H1 (cell line): ENCODE data around the gene ARHGEF26. TPM values are rescaled to one million over a fixed set of nuclear protein-coding genes. Genes with fewer than 3 reads are reported as not detected.

Experiments used
- CTCF ChIA-PET: fragments of 300-600 bp; sonication (Branson Sonifier 250); formaldehyde crosslinking; loops from one replicate; lab custom pipeline; 2021; ENCODE audit not compliant: partially characterized antibody; lab: Charles Lee
- POLR2A ChIA-PET: fragments of 300-600 bp; sonication (Branson Sonifier 250); formaldehyde crosslinking; loops from one replicate; lab custom pipeline; 2021; ENCODE audit warnings: inconsistent platforms; ENCODE audit not compliant: partially characterized antibody; lab: Charles Lee
- DNase-seq, 2 experiments: peaks; one replicate each; pipeline versions ENCODE4 v3.0.0 to v3.0.0-alpha.2; 2010 to 2022; ENCODE audit warnings: low spot score in 2 of 2, low read depth in 1 of 2, mixed read lengths in 1 of 2
- FAIRE-seq: peaks from 2 replicates; lab custom pipeline; 2011; peaks lifted over from hg19 to GRCh38; lab: Jason Lieb, UNC
- H2AFZ ChIP-seq: 2 replicates; pipeline ENCODE4 v1.8.1; 2012; ENCODE audit warnings: low read length, inconsistent platforms
- H2AK5ac ChIP-seq: 2 replicates; pipeline ENCODE4 v1.6.1; 2013; ENCODE audit warnings: low read depth, low read length
- H2BK120ac ChIP-seq: replicated peaks from 2 replicates; pipeline ENCODE3; 2013; ENCODE audit warnings: low read depth, low read length, inconsistent platforms
- H2BK12ac ChIP-seq: 2 replicates; pipeline ENCODE4 v1.6.1; 2013; ENCODE audit warnings: low read depth, low read length
- H2BK15ac ChIP-seq: 2 replicates; pipeline ENCODE4 v1.6.1; 2013; ENCODE audit warnings: low read length
- H2BK20ac ChIP-seq: 2 replicates; pipeline ENCODE4 v1.6.1; 2013; ENCODE audit warnings: low read length
- H2BK5ac ChIP-seq: 2 replicates; pipeline ENCODE4 v1.6.1; 2013; ENCODE audit warnings: low read depth, low read length
- H3K14ac ChIP-seq: 2 replicates; pipeline ENCODE4 v1.6.1; 2013; ENCODE audit warnings: inconsistent platforms; ENCODE audit not compliant: insufficient read length
- H3K18ac ChIP-seq: 2 replicates; pipeline ENCODE4 v1.6.1; 2013; ENCODE audit warnings: low read length; ENCODE audit errors: extremely low read depth
- H3K23ac ChIP-seq: 2 replicates; pipeline ENCODE4 v1.6.1; 2013; ENCODE audit warnings: inconsistent platforms; ENCODE audit not compliant: insufficient read length
- H3K23me2 ChIP-seq: 2 replicates; pipeline ENCODE4 v1.6.1; 2013; ENCODE audit warnings: low read depth, low read length
- H3K27ac ChIP-seq: 2 replicates; pipeline ENCODE4 v1.6.1; 2011; ENCODE audit warnings: low read depth, low read length, inconsistent platforms
- H3K27me3 ChIP-seq, 4 experiments: replicated peaks in 1 of 4; 1 replicate in 1 of 4; 2 replicates in 3 of 4; pipeline versions ENCODE4 v1.6.1 to v1.8.1; 2011 to 2013; ENCODE audit warnings: low read length in 3 of 4, mild to moderate bottlenecking in 3 of 4, inconsistent platforms in 2 of 4, mixed read lengths in 2 of 4, moderate library complexity in 1 of 4; ENCODE audit not compliant: control insufficient read depth in 3 of 4, insufficient read depth in 3 of 4; ENCODE audit errors: extremely low read depth in 1 of 4
- H3K36me3 ChIP-seq, 4 experiments: 2 replicates each; pipeline versions ENCODE4 v1.6.1 to v1.8.1; 2011 to 2013; ENCODE audit warnings: mild to moderate bottlenecking in 4 of 4, low read length in 3 of 4, moderate library complexity in 2 of 4, control low read depth in 1 of 4, inconsistent platforms in 1 of 4; ENCODE audit not compliant: insufficient read depth in 4 of 4, control insufficient read depth in 2 of 4
- H3K4ac ChIP-seq: replicated peaks from 2 replicates; pipeline ENCODE3; 2013; ENCODE audit warnings: low read length, low read depth, mixed read lengths, inconsistent platforms; ENCODE audit not compliant: insufficient read length
- H3K4me1 ChIP-seq, 4 experiments: replicated peaks in 1 of 4; 1 replicate in 1 of 4; 2 replicates in 3 of 4; pipeline versions ENCODE4 v1.6.1 to v1.8.1; 2011 to 2013; ENCODE audit warnings: low read length in 3 of 4, inconsistent platforms in 2 of 4, mixed read lengths in 1 of 4; ENCODE audit not compliant: insufficient read depth in 4 of 4, control insufficient read depth in 3 of 4
- H3K4me2 ChIP-seq, 2 experiments: 2 replicates each; pipeline versions ENCODE4 v1.6.1 to v1.8.1; 2011 to 2013; ENCODE audit warnings: low read depth in 2 of 2, low read length in 2 of 2, control low read depth in 1 of 2, inconsistent platforms in 1 of 2, mild to moderate bottlenecking in 1 of 2; ENCODE audit not compliant: insufficient read depth in 1 of 2
- H3K4me3 ChIP-seq, 4 experiments: fragments of 200-600, 300-600 bp in 1 of 4; sonication (generic), shearing (Covaris generic), sonication (Bioruptor Twin) in 1 of 4; 2 replicates each; pipeline versions ENCODE4 v1.5.1 to v1.8.1; 2011 to 2016; ENCODE audit warnings: low read length in 4 of 4, low read depth in 3 of 4, control low read depth in 2 of 4, inconsistent platforms in 2 of 4, mild to moderate bottlenecking in 2 of 4, mixed read lengths in 1 of 4, moderate library complexity in 1 of 4; ENCODE audit not compliant: insufficient read depth in 2 of 4; ENCODE audit errors: extremely low read depth in 1 of 4
- H3K56ac ChIP-seq: replicated peaks from 2 replicates; pipeline ENCODE3; 2013; ENCODE audit warnings: low read depth, mild to moderate bottlenecking, mixed read lengths, low read length, inconsistent platforms; ENCODE audit not compliant: insufficient read length
- H3K79me1 ChIP-seq: 2 replicates; pipeline ENCODE4 v1.6.1; 2013; ENCODE audit warnings: low read depth, low read length, control low read depth
- H3K79me2 ChIP-seq, 2 experiments: 2 replicates each; pipeline versions ENCODE4 v1.6.1 to v1.8.1; 2012 to 2013; ENCODE audit warnings: low read length in 2 of 2, mild to moderate bottlenecking in 2 of 2, inconsistent platforms in 1 of 2; ENCODE audit not compliant: insufficient read depth in 2 of 2, control insufficient read depth in 1 of 2
- H3K9ac ChIP-seq, 4 experiments: replicated peaks in 1 of 4; 1 replicate in 1 of 4; 2 replicates in 3 of 4; pipeline versions ENCODE4 v1.6.1 to v1.8.1; 2011 to 2013; ENCODE audit warnings: low read depth in 3 of 4, low read length in 3 of 4, control low read depth in 2 of 4, mild to moderate bottlenecking in 2 of 4, moderate library complexity in 2 of 4, inconsistent platforms in 1 of 4; ENCODE audit errors: extremely low read depth in 1 of 4
- H3K9me3 ChIP-seq, 2 experiments: 2 replicates each; pipeline versions ENCODE4 v1.6.1 to v1.8.1; 2012 to 2013; ENCODE audit warnings: mild to moderate bottlenecking in 2 of 2, moderate library complexity in 2 of 2, control low read depth in 1 of 2, inconsistent platforms in 1 of 2, low read depth in 1 of 2, low read length in 1 of 2, mixed read lengths in 1 of 2; ENCODE audit not compliant: insufficient read depth in 2 of 2
- H4K20me1 ChIP-seq, 2 experiments: replicated peaks in 1 of 2; 2 replicates each; pipeline versions ENCODE3 to v1.8.1; 2011 to 2013; ENCODE audit warnings: inconsistent platforms in 2 of 2, low read length in 2 of 2, mild to moderate bottlenecking in 1 of 2; ENCODE audit not compliant: insufficient read depth in 2 of 2, control insufficient read depth in 1 of 2
- H4K5ac ChIP-seq: 2 replicates; pipeline ENCODE4 v1.6.1; 2013; ENCODE audit warnings: low read length, low read depth, mixed read lengths, inconsistent platforms; ENCODE audit not compliant: insufficient read length
- H4K8ac ChIP-seq: 2 replicates; pipeline ENCODE4 v1.8.0; 2013; ENCODE audit warnings: mild to moderate bottlenecking, moderate library complexity, low read length, inconsistent platforms; ENCODE audit not compliant: insufficient read depth; ENCODE audit errors: extremely low read depth
- H4K91ac ChIP-seq: replicated peaks from 2 replicates; pipeline ENCODE3; 2013; ENCODE audit warnings: low read length, mixed read lengths, inconsistent platforms; ENCODE audit not compliant: insufficient read length
- CBX5 ChIP-seq: fragments of 300-800, 300-1000 bp; sonication (generic); IDR thresholded peaks from 2 replicates; pipeline ENCODE4 v1.7.1; 2016; ENCODE audit warnings: antibody characterized with exemption, low read length, low read depth
- HDAC6 ChIP-seq: IDR thresholded peaks from one replicate; pipeline ENCODE4 v1.7.1; 2012; ENCODE audit warnings: low read depth, mild to moderate bottlenecking, inconsistent platforms, low read length, moderate library complexity
- KDM4A ChIP-seq: IDR thresholded peaks from one replicate; pipeline ENCODE4 v1.7.1; 2012; ENCODE audit warnings: low read depth, mild to moderate bottlenecking, moderate library complexity, low read length, inconsistent platforms; ENCODE audit not compliant: severe bottlenecking
- RXRA ChIP-seq: IDR thresholded peaks from 2 replicates; pipeline ENCODE4 v1.6.1; 2011; ENCODE audit warnings: low read depth, mild to moderate bottlenecking, low read length, moderate library complexity; ENCODE audit not compliant: insufficient read depth
- SIRT6 ChIP-seq: IDR thresholded peaks from one replicate; pipeline ENCODE4 v1.7.1; 2012; ENCODE audit warnings: low read length, inconsistent platforms
- ZNF274 ChIP-seq: IDR thresholded peaks from 2 replicates; pipeline ENCODE4 v1.7.0; 2012; ENCODE audit warnings: low read length, borderline replicate concordance; ENCODE audit errors: extremely low read depth
- WGBS, 2 experiments: shearing (Covaris generic) in 1 of 2; methylation state at CpG; one replicate each; pipeline versions ENCODE4 v1.1.6 to v1.1.7; 2013 to 2015; ENCODE audit warnings: low lambda C conversion rate in 2 of 2, mixed read lengths in 2 of 2, inconsistent platforms in 1 of 2, low coverage in 1 of 2, missing lambda C conversion rate in 1 of 2; ENCODE audit not compliant: insufficient replicate concordance in 2 of 2, insufficient coverage in 1 of 2, insufficient read length in 1 of 2; ENCODE audit errors: extremely low coverage in 1 of 2, missing lambda C conversion rate in 1 of 2; 5-methylcytosine and 5-hydroxymethylcytosine counted together
- polyA plus RNA-seq, 7 experiments: library from polyadenylated mRNA; depleted of rRNA in 3 of 7; stranded (reverse) in 5 of 7; unstranded in 2 of 7; fragments of >200 nt in 5 of 7; fragments of 200-250 nt in 2 of 7; gene quantifications; 1 replicate in 5 of 7; 2 replicates in 1 of 7; 4 replicates in 1 of 7; pipeline versions ENCODE4 v1.2.1 to v1.2.3, GENCODE V29; 2011 to 2013; ENCODE audit warnings: missing spikeins in 2 of 7, mixed read lengths in 2 of 7
- total RNA-seq: library from RNA; stranded (reverse); fragmentation: NEBNext Ultra II Directional; extraction: Animal tissue kit (Norgen Biotek cat#: 25700); gene quantifications from 2 replicates; pipeline ENCODE4 v1.2.1, GENCODE V29; 2021

ARHGEF26 gene
- total and polyA plus RNA-seq, 2 of the 8 experiments (the other 6 are each of a cell fraction or from before 2014, with no cell fraction given), result 3.1 to 15.6 TPM

GRCh38 chr3:154178172-154178571 is 57.0 kb downstream of the ARHGEF26 start:
- no peak overlapping the region for H3K14ac ChIP-seq
- no peak overlapping the region for H2BK12ac ChIP-seq
- H4K5ac ChIP-seq, result no peak overlapping the region
- peaks cover 5 to 9% (median 6%) of the 10 kb centered on the region in 4 experiments; a peak in 5 of 7 replicates for H3K4me1 ChIP-seq
- H2BK20ac ChIP-seq, result no peak overlapping the region
- no peak overlapping the region for H3K18ac ChIP-seq
- no peak overlapping the region for H3K4me2 ChIP-seq
- no peaks in the 10 kb centered on the region for H3K9me3 ChIP-seq
- WGBS, 2 experiments, result 100% methylated on average over 3 of the region's 3 CpGs; no CpG with 5 or more reads in 1 of the 2 experiments
- H3K9ac ChIP-seq, result no peak overlapping the region
- no peak overlapping the region for H2BK120ac ChIP-seq
- H3K56ac ChIP-seq, result no peak overlapping the region
- no peaks in the 10 kb centered on the region for H3K27me3 ChIP-seq
- H3K79me1 ChIP-seq, result no peaks in the 10 kb centered on the region; the same call in 1 of the 2 replicates
- H4K91ac ChIP-seq, result no peak overlapping the region
- no peak overlapping the region for H2AK5ac ChIP-seq
- H2BK15ac ChIP-seq, result no peak overlapping the region
- H4K8ac ChIP-seq, result no peak overlapping the region
- H3K23ac ChIP-seq, result no peak overlapping the region
- POLR2A ChIA-PET, result no interaction called here
- no peak overlapping the region for H3K4ac ChIP-seq
- CTCF ChIA-PET, result interaction anchor here (0.7 kb wide), 1 partner anchor 116 kb away, joined by 3 read pairs; no protein-coding TSS in a partner anchor
- no peak overlapping the region for H2BK5ac ChIP-seq
- H3K36me3 ChIP-seq, result no peaks in the 10 kb centered on the region
- no peaks in the 10 kb centered on the region for H3K23me2 ChIP-seq
- no peak overlapping the region for H3K27ac ChIP-seq
- DNase-seq, result no peak
- no peaks in the 10 kb centered on the region for H3K79me2 ChIP-seq
- H4K20me1 ChIP-seq, result no peaks in the 10 kb centered on the region
- no peak overlapping the region for H3K4me3 ChIP-seq
- FAIRE-seq, result no peak
- H2AFZ ChIP-seq, result no peak overlapping the region
- TF ChIP-seq SIRT6, result no peak
- no peak for TF ChIP-seq HDAC6
- no peak for TF ChIP-seq CBX5
- no peak for TF ChIP-seq ZNF274
- TF ChIP-seq KDM4A, result no peak
- no peak for TF ChIP-seq RXRA
